DOHH2 (cell line): ENCODE data around the gene HVCN1.

Experiments
- H3F3A ChIP-seq: fragments of 200-600 bp; sonication (generic), shearing (Covaris generic); 2 replicates; pipeline ENCODE4 v1.6.0; 2016; ENCODE audit warnings: antibody characterized with exemption, mild to moderate bottlenecking; ENCODE audit not compliant: control insufficient read depth, insufficient read depth
- H3K27ac ChIP-seq: fragments of 200-600 bp; sonication (generic); 2 replicates; pipeline ENCODE4 v1.5.1; 2014; ENCODE audit warnings: low read depth, mild to moderate bottlenecking, low read length, moderate library complexity
- H3K27me3 ChIP-seq: fragments of 200-600 bp; sonication (generic); 2 replicates; pipeline ENCODE4 v1.6.1; 2014; ENCODE audit warnings: mild to moderate bottlenecking, low read length, mixed read lengths; ENCODE audit not compliant: control insufficient read depth
- H3K36me3 ChIP-seq: fragments of 200-600 bp; sonication (generic); 2 replicates; pipeline ENCODE4 v1.6.1; 2014; ENCODE audit warnings: mild to moderate bottlenecking, low read length, moderate library complexity, mixed read lengths; ENCODE audit not compliant: control insufficient read depth
- H3K4me1 ChIP-seq: fragments of 200-600 bp; sonication (generic); 2 replicates; pipeline ENCODE4 v1.6.1; 2014; ENCODE audit warnings: mild to moderate bottlenecking, low read length, mixed read lengths; ENCODE audit not compliant: control insufficient read depth
- H3K4me2 ChIP-seq: fragments of 200-600 bp; sonication (generic); 2 replicates; pipeline ENCODE4 v1.6.0; 2014; ENCODE audit warnings: mild to moderate bottlenecking, low read length, moderate library complexity
- H3K4me3 ChIP-seq: fragments of 200-600 bp; sonication (generic); 2 replicates; pipeline ENCODE4 v1.5.1; 2014; ENCODE audit warnings: mild to moderate bottlenecking, low read length, mixed read lengths
- H3K79me2 ChIP-seq: fragments of 200-600 bp; sonication (generic); 2 replicates; pipeline ENCODE4 v1.6.1; 2014; ENCODE audit warnings: mild to moderate bottlenecking, low read length, mixed read lengths; ENCODE audit not compliant: control insufficient read depth
- H3K9me2 ChIP-seq: fragments of 200-600 bp; sonication (generic); replicated peaks from 2 replicates; pipeline ENCODE4 v1.6.1; 2014; ENCODE audit warnings: mild to moderate bottlenecking, low read length, mixed read lengths; ENCODE audit not compliant: control insufficient read depth
- H3K9me3 ChIP-seq: fragments of 200-600 bp; sonication (generic); 2 replicates; pipeline ENCODE4 v1.6.1; 2014; ENCODE audit warnings: antibody characterized with exemption, low read length, mixed read lengths; ENCODE audit not compliant: control insufficient read depth, insufficient read depth
- H4K20me1 ChIP-seq: fragments of 200-600 bp; sonication (generic); 2 replicates; pipeline ENCODE4 v1.6.0; 2014; ENCODE audit warnings: low read depth, mild to moderate bottlenecking, antibody characterized with exemption, low read length, moderate library complexity; ENCODE audit not compliant: control insufficient read depth, insufficient read depth
- CTCF ChIP-seq: fragments of 200-600 bp; sonication (generic); IDR thresholded peaks from one replicate; pipeline ENCODE4 v1.5.1; 2014; ENCODE audit warnings: antibody characterized with exemption, mild to moderate bottlenecking, low read depth, low read length; ENCODE audit not compliant: poor library complexity, severe bottlenecking
- EZH2phosphoT487 ChIP-seq: fragments of 200-600 bp; sonication (generic); IDR thresholded peaks from 2 replicates; pipeline ENCODE4 v1.6.1; 2017; ENCODE audit warnings: borderline replicate concordance, mild to moderate bottlenecking, antibody characterized with exemption, low read length, moderate library complexity, mixed read lengths

HVCN1 gene

GRCh38 chr12:110622582-110622981 is 66.3 kb downstream of the HVCN1 start:
- H3K79me2 ChIP-seq = no peaks in the 10 kb centered on the region
- no peak overlapping the region for H3K27ac ChIP-seq
- H3K4me1 ChIP-seq = peaks cover 71% of the 10 kb centered on the region
- no peaks in the 10 kb centered on the region for H3K9me3 ChIP-seq
- H3K4me2 ChIP-seq = no peak overlapping the region
- no peaks in the 10 kb centered on the region for H3K9me2 ChIP-seq
- no peaks in the 10 kb centered on the region for H3K27me3 ChIP-seq
- H3F3A ChIP-seq = peaks cover 25% of the 10 kb centered on the region
- H3K4me3 ChIP-seq = no peak overlapping the region
- TF ChIP-seq EZH2phosphoT487 (no peak), CTCF (no peak)
- H3K36me3 ChIP-seq = peaks cover 3% of the 10 kb centered on the region
- H4K20me1 ChIP-seq = no peaks in the 10 kb centered on the region

GRCh38 chr12:110619534-110619953 is 69.4 kb downstream of the HVCN1 start:
- H3K9me2 ChIP-seq = no peaks in the 10 kb centered on the region
- no peak for TF ChIP-seq EZH2phosphoT487
- peak; percentile 58 for TF ChIP-seq CTCF

GRCh38 chr12:110616471-110617115 is 72.3 kb downstream of the HVCN1 start:
- TF ChIP-seq EZH2phosphoT487 = no peak
- no peak for TF ChIP-seq CTCF
- H3K27me3 ChIP-seq = no peaks in the 10 kb centered on the region
- peaks cover 26% of the 10 kb centered on the region for H3F3A ChIP-seq
- no peaks in the 10 kb centered on the region for H3K9me3 ChIP-seq
- no peaks in the 10 kb centered on the region for H4K20me1 ChIP-seq
- H3K36me3 ChIP-seq = no peaks in the 10 kb centered on the region
- H3K4me3 ChIP-seq = no peak overlapping the region
- peak overlapping the region; percentile 96 for H3K4me2 ChIP-seq
- H3K4me1 ChIP-seq = peaks cover 76% of the 10 kb centered on the region
- H3K9me2 ChIP-seq = no peaks in the 10 kb centered on the region
- no peak overlapping the region for H3K27ac ChIP-seq
- peaks cover 7% of the 10 kb centered on the region for H3K79me2 ChIP-seq

More at GRCh38 chr12:110619534-110619953, 69.4 kb downstream of the HVCN1 start:
- Histone ChIP-seq H3K4me3 (peak overlapping the region; percentile 75), H3F3A (peaks cover 26% of the 10 kb centered on the region), H3K79me2 (peaks cover 2% of the 10 kb centered on the region; the same call in 1 of the 2 replicates), H3K36me3 (peaks cover 3% of the 10 kb centered on the region; the same call in 1 of the 2 replicates), H3K9me3 (no peaks in the 10 kb centered on the region), H3K4me2 (peak overlapping the region; percentile 99), H3K27me3 (no peaks in the 10 kb centered on the region), H3K27ac (peak overlapping the region; percentile 92), H4K20me1 (no peaks in the 10 kb centered on the region), H3K4me1 (peaks cover 67% of the 10 kb centered on the region)
